Epithelial cell of proximal tubule (primary cell): ENCODE measurements around the gene SHANK3. TPM values are rescaled to one million over a fixed set of nuclear protein-coding genes. Genes with fewer than 3 reads are reported as not detected.

Experiments used
- DNase-seq: peaks from one replicate; pipeline ENCODE4 v3.0.0-alpha.2; 2011; ENCODE audit warnings: low read depth
- H3K4me3 ChIP-seq: 2 replicates; pipeline ENCODE4 v1.5.1; 2011; ENCODE audit warnings: low read depth, mild to moderate bottlenecking, low read length
- CTCF ChIP-seq: conservative IDR thresholded peaks from 2 replicates; pipeline ENCODE4 v1.5.1; 2012; ENCODE audit warnings: low read depth, mild to moderate bottlenecking, low read length
- total RNA-seq: library from RNA; depleted of rRNA; stranded (reverse); fragments of >200 nt; gene quantifications from 2 replicates; pipeline ENCODE4 v1.2.3, GENCODE V29; 2015

Gene SHANK3
- total RNA-seq, 1 donor from 2014 or later, result 3.6 TPM

- H3K4me3 ChIP-seq, result no peak overlapping the region
- no peak for TF ChIP-seq CTCF
- DNase-seq, result no peak
Measured at GRCh38 chr22:50720301-50721256, 48.0 kb downstream of the SHANK3 start.

- no peak for DNase-seq
- H3K4me3 ChIP-seq, result no peak overlapping the region
- no peak for TF ChIP-seq CTCF
Measured at GRCh38 chr22:50721257-50721844, 48.7 kb downstream of the SHANK3 start.

DNA sequence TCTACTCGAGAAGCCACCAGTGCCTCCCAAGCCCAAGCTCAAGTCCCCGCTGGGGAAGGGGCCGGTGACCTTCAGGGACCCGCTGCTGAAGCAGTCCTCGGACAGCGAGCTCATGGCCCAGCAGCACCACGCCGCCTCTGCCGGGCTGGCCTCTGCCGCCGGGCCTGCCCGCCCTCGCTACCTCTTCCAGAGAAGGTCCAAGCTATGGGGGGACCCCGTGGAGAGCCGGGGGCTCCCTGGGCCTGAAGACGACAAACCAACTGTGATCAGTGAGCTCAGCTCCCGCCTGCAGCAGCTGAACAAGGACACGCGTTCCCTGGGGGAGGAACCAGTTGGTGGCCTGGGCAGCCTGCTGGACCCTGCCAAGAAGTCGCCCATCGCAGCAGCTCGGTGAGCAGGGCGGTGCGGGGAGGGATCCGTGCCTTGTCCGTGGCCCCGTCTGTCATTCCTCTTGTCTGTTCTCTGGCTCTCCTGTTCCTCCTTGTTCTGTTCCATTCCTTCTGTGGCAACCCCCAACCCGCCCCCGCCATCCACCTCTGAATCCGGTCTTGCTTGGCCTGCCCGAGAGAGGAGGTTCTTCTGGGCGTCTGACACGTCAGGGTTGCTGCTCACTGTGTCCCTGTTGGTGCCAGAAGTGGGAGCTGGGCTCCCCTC, 49.6 kb downstream of the SHANK3 start:
- no peak for DNase-seq
- TF ChIP-seq CTCF, result no peak
- no peak overlapping the region for H3K4me3 ChIP-seq

Other genes starting within 250 kb of the SHANK3 start
- 56.6 and 59.0 TPM in 2 replicates for gene SBF1, start 197.8 kb upstream of the SHANK3 start, total RNA-seq
- gene ADM2, start 191.3 kb upstream of the SHANK3 start, total RNA-seq, result 3.9 and 4.4 TPM in 2 replicates
- not detected in 2 replicates for gene MIOX, start 186.0 kb upstream of the SHANK3 start, total RNA-seq
- 69.2 and 83.3 TPM in 2 replicates for gene LMF2, start 165.1 kb upstream of the SHANK3 start, total RNA-seq
- gene NCAPH2, start 164.6 kb upstream of the SHANK3 start, total RNA-seq, result 69.3 and 81.5 TPM in 2 replicates
- 1.4 TPM in 1 of 2 replicates, not detected in the other for gene SCO2, start 147.2 kb upstream of the SHANK3 start, total RNA-seq
- gene TYMP, start 142.8 kb upstream of the SHANK3 start, total RNA-seq, result 7.6 and 13.1 TPM in 2 replicates
- gene KLHDC7B, start 126.9 kb upstream of the SHANK3 start, total RNA-seq, result 0.07 TPM in 1 of 2 replicates, not detected in the other
- 1.0 TPM in 1 of 2 replicates, not detected in the other for gene SYCE3, start 109.9 kb upstream of the SHANK3 start, total RNA-seq
- 1.2 and 4.0 TPM in 2 replicates for gene CPT1B, start 94.4 kb upstream of the SHANK3 start, total RNA-seq
- gene CHKB, start 90.0 kb upstream of the SHANK3 start, total RNA-seq, result 29.5 and 50.4 TPM in 2 replicates
- 0.23 and 0.43 TPM in 2 replicates for gene MAPK8IP2, start 72.0 kb upstream of the SHANK3 start, total RNA-seq
- gene ARSA, start 44.7 kb upstream of the SHANK3 start, total RNA-seq, result 25.5 and 58.5 TPM in 2 replicates
- not detected in 2 replicates for gene ACR, start 65.4 kb downstream of the SHANK3 start, total RNA-seq
- 14.6 and 15.0 TPM in 2 replicates for gene RABL2B, start 110.8 kb downstream of the SHANK3 start, total RNA-seq